NCI-H1930 (cell line): ENCODE results near the gene ALK.

ENCODE experiments used
- DNase-seq, 2 experiments: peaks; one replicate each; lab custom pipeline; 2025; lab: John Stamatoyannopoulos, UW

ALK gene

GRCh38 chr2:29644949-29645348, 276.4 kb downstream of the ALK start:
- no peak for DNase-seq

- DNase-seq: no peak
These were observed 278.2 kb downstream of the ALK start for GRCh38 chr2:29643196-29643595.

- no peak for DNase-seq
These were observed 281.0 kb downstream of the ALK start for GRCh38 chr2:29640360-29640759.

GRCh38 chr2:29638641-29639040, 282.7 kb downstream of the ALK start:
- DNase-seq: no peak

GRCh38 chr2:29634916-29635315, 286.5 kb downstream of the ALK start:
- no peak for DNase-seq

- no peak for DNase-seq
These were observed 289.4 kb downstream of the ALK start for GRCh38 chr2:29632018-29632417.

GRCh38 chr2:29629495-29629894, 291.9 kb downstream of the ALK start:
- no peak for DNase-seq

GRCh38 chr2:29628862-29629261, 292.5 kb downstream of the ALK start:
- no peak for DNase-seq

GRCh38 chr2:29628108-29628745, 293.2 kb downstream of the ALK start:
- DNase-seq: no peak

GRCh38 chr2:29627279-29627711, 294.1 kb downstream of the ALK start:
- DNase-seq: no peak

- DNase-seq: no peak
These were observed 300.5 kb downstream of the ALK start for GRCh38 chr2:29620890-29621289.

GRCh38 chr2:29619689-29620088, 301.7 kb downstream of the ALK start:
- no peak for DNase-seq

GRCh38 chr2:29618024-29618423, 303.4 kb downstream of the ALK start:
- DNase-seq: no peak

- DNase-seq: no peak
These were observed 304.0 kb downstream of the ALK start for GRCh38 chr2:29617351-29617750.

- no peak for DNase-seq
These were observed 304.8 kb downstream of the ALK start for GRCh38 chr2:29616569-29616968.

- DNase-seq: no peak
These were observed 305.5 kb downstream of the ALK start for GRCh38 chr2:29615841-29616240.

GRCh38 chr2:29615183-29615582, 306.2 kb downstream of the ALK start:
- no peak for DNase-seq

- no peak for DNase-seq
These were observed 307.0 kb downstream of the ALK start for GRCh38 chr2:29614295-29614830.

- no peak for DNase-seq
These were observed 307.6 kb downstream of the ALK start for GRCh38 chr2:29613792-29614266.

- DNase-seq: no peak
These were observed 308.3 kb downstream of the ALK start for GRCh38 chr2:29613067-29613466.

- no peak for DNase-seq
These were observed 308.8 kb downstream of the ALK start for GRCh38 chr2:29612568-29612967.

GRCh38 chr2:29611850-29612249, 309.5 kb downstream of the ALK start:
- no peak for DNase-seq

- DNase-seq: no peak
These were observed 310.1 kb downstream of the ALK start for GRCh38 chr2:29611261-29611660.

GRCh38 chr2:29610569-29610968, 310.8 kb downstream of the ALK start:
- no peak for DNase-seq
